PC-9 (cell line): ENCODE data around the gene RASL12. TPM values are rescaled to one million over a fixed set of nuclear protein-coding genes. Genes with fewer than 3 reads are reported as not detected.
"Not testable (repeated sequence)": the region's sequence is repeated elsewhere in the genome, so short reads cannot be mapped to it uniquely, and the experiment has no call there.

Source experiments
- BruUV-seq: library from RNA; stranded (reverse); fragments of 400-500 nt; replicated peaks from 2 replicates; lab custom pipeline; 2021; lab: Mats Ljungman, UMichigan
- CTCF ChIA-PET: fragments of 300-600 bp; sonication (Branson Sonifier 250); formaldehyde crosslinking; loops from one replicate; lab custom pipeline; 2022; ENCODE audit warnings: antibody characterized with exemption; lab: Charles Lee
- POLR2A ChIA-PET: fragments of 300-600 bp; sonication (Branson Sonifier 250); formaldehyde crosslinking; loops from one replicate; lab custom pipeline; 2022; ENCODE audit warnings: antibody characterized with exemption; ENCODE audit not compliant: unreplicated experiment; lab: Charles Lee
- DNase-seq, 2 experiments: peaks; one replicate each; pipeline versions ENCODE4 v3.0.0 to v3.0.0-alpha.2; 2015 to 2022; ENCODE audit warnings: mixed read lengths in 1 of 2
- H2AFZ ChIP-seq: fragments of 200-600 bp; sonication (generic); 2 replicates; pipeline ENCODE4 v1.8.1; 2017; ENCODE audit warnings: antibody characterized with exemption
- H3F3A ChIP-seq: fragments of 200-600 bp; sonication (generic); 2 replicates; pipeline ENCODE4 v1.8.1; 2017; ENCODE audit warnings: antibody characterized with exemption, mild to moderate bottlenecking, low read depth; ENCODE audit not compliant: insufficient read depth
- H3K27ac ChIP-seq: fragments of 200-600 bp; sonication (generic); 2 replicates; pipeline ENCODE4 v1.6.1; 2016; ENCODE audit warnings: mixed run types
- H3K27me3 ChIP-seq: fragments of 200-600 bp; sonication (generic); 2 replicates; pipeline ENCODE4 v1.6.1; 2016; ENCODE audit warnings: low read depth, mixed run types; ENCODE audit not compliant: insufficient read depth
- H3K36me3 ChIP-seq: fragments of 200-600 bp; sonication (generic); 2 replicates; pipeline ENCODE4 v1.6.1; 2016; ENCODE audit warnings: low read depth, mixed run types
- H3K4me1 ChIP-seq: fragments of 200-600 bp; sonication (generic); replicated peaks from 2 replicates; pipeline ENCODE4 v1.6.1; 2016; ENCODE audit warnings: mixed run types; ENCODE audit not compliant: insufficient read depth
- H3K4me2 ChIP-seq: fragments of 200-600 bp; sonication (generic); 2 replicates; pipeline ENCODE4 v1.6.1; 2017; ENCODE audit warnings: mixed run types
- H3K4me3 ChIP-seq: fragments of 200-600 bp; sonication (generic); 2 replicates; pipeline ENCODE4 v1.6.1; 2016; ENCODE audit warnings: mixed run types
- H3K79me2 ChIP-seq: fragments of 200-600 bp; sonication (generic); 2 replicates; pipeline ENCODE4 v1.6.1; 2017; ENCODE audit warnings: low read depth, mixed run types
- H3K9me2 ChIP-seq: fragments of 200-600 bp; sonication (generic); 2 replicates; pipeline ENCODE4 v1.8.1; 2017; ENCODE audit warnings: mild to moderate bottlenecking; ENCODE audit not compliant: insufficient read depth
- H3K9me3 ChIP-seq: fragments of 200-600 bp; sonication (generic); 2 replicates; pipeline ENCODE4 v1.8.1; 2016; ENCODE audit warnings: low read depth; ENCODE audit not compliant: insufficient read depth
- H4K20me1 ChIP-seq: fragments of 200-600 bp; sonication (generic); 2 replicates; pipeline ENCODE4 v1.8.1; 2017; ENCODE audit not compliant: insufficient read depth
- EZH2 ChIP-seq: fragments of 200-600 bp; sonication (generic); IDR thresholded peaks from 2 replicates; pipeline ENCODE4 v1.8.0; 2017; ENCODE audit warnings: antibody characterized with exemption, low read depth
- intact Hi-C: fragments of 100-400 bp; cut with micrococcal nuclease; formaldehyde crosslinking; loops from one replicate; pipeline ENCODE4 v1.10.0; 2022; ENCODE audit not compliant: unreplicated experiment
- total RNA-seq: library from RNA; stranded (reverse); gene quantifications from 2 replicates; pipeline ENCODE4 v1.2.3, GENCODE V29; 2021
- TF ChIP-seq, protein P1 (sequence below): fragments of 200-600 bp; sonication (generic); conservative IDR thresholded peaks from 2 replicates; pipeline ENCODE4 v1.6.1; 2017; ENCODE audit warnings: mixed run types, antibody characterized with exemption, mild to moderate bottlenecking, moderate library complexity

Gene RASL12
- total RNA-seq, 1 experiment from 2014 or later: not detected

DNA sequence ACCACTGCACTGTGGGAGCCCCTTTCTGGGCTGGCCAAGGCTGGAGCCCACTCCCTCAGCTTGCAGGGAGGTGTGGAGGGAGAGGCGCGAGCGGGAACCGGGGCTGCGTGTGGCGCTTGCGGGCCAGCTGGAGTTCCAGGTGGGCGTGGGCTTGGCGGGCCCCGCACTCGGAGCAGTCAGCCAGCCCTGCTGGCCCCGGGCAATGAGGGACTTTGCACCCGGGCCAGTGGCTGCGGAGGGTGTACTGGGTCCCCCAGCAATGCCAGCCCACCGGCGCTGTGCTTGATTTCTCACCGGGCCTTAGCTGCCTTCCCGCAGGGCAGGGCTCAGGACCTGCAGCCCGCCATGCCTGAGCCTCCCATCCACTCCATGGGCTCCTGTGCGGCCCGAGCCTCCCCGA lies 7.2 kb upstream of the RASL12 start:
- intact Hi-C loops, CTCF ChIA-PET, POLR2A ChIA-PET, DNase-seq, H3F3A ChIP-seq, H2AFZ ChIP-seq, H3K9me2 ChIP-seq, H3K4me2 ChIP-seq, H3K4me1 ChIP-seq, H3K36me3 ChIP-seq, H3K9me3 ChIP-seq, H3K27me3 ChIP-seq, H4K20me1 ChIP-seq, H3K4me3 ChIP-seq, BruUV-seq, H3K27ac ChIP-seq, H3K79me2 ChIP-seq: not testable (repeated sequence)

DNA sequence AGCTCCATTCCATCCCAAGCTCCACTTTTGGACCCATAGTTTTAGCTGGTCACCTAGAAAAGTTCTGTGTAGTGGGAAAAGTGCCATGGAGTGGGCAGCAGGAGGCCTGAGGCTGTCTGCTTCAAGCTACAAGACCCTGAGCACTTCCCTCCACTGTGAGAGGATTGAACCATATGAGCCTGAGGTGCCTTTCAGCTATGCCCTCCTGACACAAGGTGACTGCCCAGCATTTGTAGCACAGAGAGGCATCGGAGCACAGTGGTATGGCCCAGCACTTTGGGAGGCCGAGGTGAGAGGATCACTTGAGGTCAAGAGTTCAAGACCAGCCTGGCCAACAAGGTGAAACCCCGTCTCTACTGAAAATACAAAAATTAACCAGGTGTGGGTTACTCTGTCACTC lies 4.8 kb upstream of the RASL12 start:
- POLR2A ChIA-PET: no interaction called here
- no peak for TF ChIP-seq EZH2
- TF ChIP-seq, protein P1, sequence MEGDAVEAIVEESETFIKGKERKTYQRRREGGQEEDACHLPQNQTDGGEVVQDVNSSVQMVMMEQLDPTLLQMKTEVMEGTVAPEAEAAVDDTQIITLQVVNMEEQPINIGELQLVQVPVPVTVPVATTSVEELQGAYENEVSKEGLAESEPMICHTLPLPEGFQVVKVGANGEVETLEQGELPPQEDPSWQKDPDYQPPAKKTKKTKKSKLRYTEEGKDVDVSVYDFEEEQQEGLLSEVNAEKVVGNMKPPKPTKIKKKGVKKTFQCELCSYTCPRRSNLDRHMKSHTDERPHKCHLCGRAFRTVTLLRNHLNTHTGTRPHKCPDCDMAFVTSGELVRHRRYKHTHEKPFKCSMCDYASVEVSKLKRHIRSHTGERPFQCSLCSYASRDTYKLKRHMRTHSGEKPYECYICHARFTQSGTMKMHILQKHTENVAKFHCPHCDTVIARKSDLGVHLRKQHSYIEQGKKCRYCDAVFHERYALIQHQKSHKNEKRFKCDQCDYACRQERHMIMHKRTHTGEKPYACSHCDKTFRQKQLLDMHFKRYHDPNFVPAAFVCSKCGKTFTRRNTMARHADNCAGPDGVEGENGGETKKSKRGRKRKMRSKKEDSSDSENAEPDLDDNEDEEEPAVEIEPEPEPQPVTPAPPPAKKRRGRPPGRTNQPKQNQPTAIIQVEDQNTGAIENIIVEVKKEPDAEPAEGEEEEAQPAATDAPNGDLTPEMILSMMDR: no peak
- H3F3A ChIP-seq: no peaks in the 10 kb centered on the region
- H3K9me2 ChIP-seq: no peaks in the 10 kb centered on the region
- no TSS peak for BruUV-seq
- H3K27me3 ChIP-seq: no peaks in the 10 kb centered on the region
- CTCF ChIA-PET: no interaction called here
- H2AFZ ChIP-seq: no peak overlapping the region
- no peaks in the 10 kb centered on the region for H3K9me3 ChIP-seq
- no peak overlapping the region for H3K4me3 ChIP-seq
- H3K4me2 ChIP-seq: no peak overlapping the region
- H3K27ac ChIP-seq: no peak overlapping the region
- H3K4me1 ChIP-seq: no peaks in the 10 kb centered on the region
- intact Hi-C loops: no loop called here
- H3K36me3 ChIP-seq: no peaks in the 10 kb centered on the region
- no peak for DNase-seq
- no peaks in the 10 kb centered on the region for H4K20me1 ChIP-seq
- H3K79me2 ChIP-seq: no peaks in the 10 kb centered on the region

DNA sequence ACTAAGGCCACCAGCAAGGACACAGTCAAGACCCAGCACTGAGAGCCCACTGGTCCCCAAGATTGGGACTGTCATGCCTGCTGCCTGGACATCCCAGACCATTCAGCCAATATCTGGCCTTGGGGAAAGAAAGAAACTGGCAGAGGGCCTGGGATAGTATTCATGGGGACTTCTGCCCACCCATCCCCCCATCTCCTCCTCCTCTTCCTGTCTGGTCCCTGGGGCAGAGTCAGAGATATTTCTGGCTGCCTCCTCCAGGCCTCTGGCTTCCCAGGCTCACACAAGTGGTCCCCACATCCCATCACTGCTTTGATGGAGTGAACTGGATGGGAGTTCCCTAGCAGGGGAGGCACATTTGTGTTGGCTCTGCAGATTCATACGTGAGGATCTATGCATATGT lies 4.2 kb upstream of the RASL12 start:
- Histone ChIP-seq H3K4me1 (no peaks in the 10 kb centered on the region), H3K4me3 (no peak overlapping the region), H2AFZ (no peak overlapping the region), H3K27ac (no peak overlapping the region), H3F3A (no peaks in the 10 kb centered on the region), H3K9me3 (no peaks in the 10 kb centered on the region), H3K4me2 (no peak overlapping the region), H3K36me3 (no peaks in the 10 kb centered on the region), H3K9me2 (no peaks in the 10 kb centered on the region), H3K27me3 (no peaks in the 10 kb centered on the region), H4K20me1 (no peaks in the 10 kb centered on the region), H3K79me2 (no peaks in the 10 kb centered on the region)
- ChIA-PET CTCF (no interaction called here), POLR2A (no interaction called here)
- intact Hi-C loops: no loop called here
- no TSS peak for BruUV-seq
- TF ChIP-seq EZH2: no peak
- TF ChIP-seq, protein P1: no peak
- DNase-seq: no peak

DNA sequence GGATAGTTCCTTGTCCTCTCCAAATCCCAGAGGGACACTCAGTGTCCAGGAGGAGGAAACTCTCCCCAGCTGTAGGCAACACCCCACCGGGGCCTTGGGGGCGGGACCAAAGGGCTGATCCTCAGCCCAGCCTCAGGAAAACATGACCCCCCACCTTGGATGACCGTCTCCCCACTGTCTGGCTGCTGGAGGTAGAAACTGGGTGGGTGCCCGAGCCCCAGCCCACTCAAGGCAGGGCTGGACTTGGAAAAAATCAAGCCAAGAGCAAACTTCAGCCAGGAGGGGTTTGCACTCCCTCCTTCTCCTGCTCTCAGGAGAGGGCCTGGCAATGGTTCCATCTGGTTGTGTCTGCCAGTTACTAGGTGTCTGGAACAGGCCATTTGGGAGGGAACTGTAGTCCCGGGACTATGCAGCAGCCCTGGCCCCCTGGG lies 3.6 kb upstream of the RASL12 start:
- POLR2A ChIA-PET: no interaction called here
- DNase-seq: no peak

More for the DNA sequence above, 3.6 kb upstream of the RASL12 start:
- intact Hi-C loops: no loop called here
- Histone ChIP-seq H3K9me2 (no peaks in the 10 kb centered on the region), H3F3A (no peaks in the 10 kb centered on the region), H3K4me1 (no peaks in the 10 kb centered on the region), H3K4me3 (no peak overlapping the region), H3K36me3 (no peaks in the 10 kb centered on the region), H3K27ac (no peak overlapping the region), H3K4me2 (no peak overlapping the region), H3K27me3 (no peaks in the 10 kb centered on the region), H2AFZ (no peak overlapping the region), H4K20me1 (no peaks in the 10 kb centered on the region), H3K9me3 (no peaks in the 10 kb centered on the region), H3K79me2 (no peaks in the 10 kb centered on the region)
- no peak for TF ChIP-seq EZH2
- TF ChIP-seq, protein P1: no peak
- no TSS peak for BruUV-seq
- CTCF ChIA-PET: no interaction called here
